Small intestine (tissue), 7 donors: ENCODE data around the gene FHIT. TPM values are rescaled to one million over a fixed set of nuclear protein-coding genes. Genes with fewer than 3 reads are reported as not detected.

Source experiments
- DNase-seq, 2 donors: peaks; one replicate each; pipeline versions ENCODE4 v3.0.0 to v3.0.0-alpha.2; 2013
- FAIRE-seq: peaks from 2 replicates; lab custom pipeline; 2012; peaks lifted over from hg19 to GRCh38; lab: Jason Lieb, UNC
- H3K27ac ChIP-seq, 3 donors: one replicate each; pipeline ENCODE4 v1.5.1; 2013; ENCODE audit warnings: low read length in 2 of 3, mild to moderate bottlenecking in 2 of 3, control low read depth in 1 of 3, inconsistent platforms in 1 of 3, low read depth in 1 of 3, moderate library complexity in 1 of 3
- H3K27me3 ChIP-seq, 3 donors: one replicate each; pipeline ENCODE4 v1.6.1; 2013; ENCODE audit warnings: low read length in 3 of 3, inconsistent platforms in 1 of 3; ENCODE audit not compliant: control insufficient read depth in 3 of 3, insufficient read depth in 3 of 3
- H3K36me3 ChIP-seq, 3 donors: one replicate each; pipeline ENCODE4 v1.6.1; 2013; ENCODE audit warnings: low read length in 3 of 3, inconsistent platforms in 1 of 3, low read depth in 1 of 3, mild to moderate bottlenecking in 1 of 3, moderate library complexity in 1 of 3; ENCODE audit not compliant: control insufficient read depth in 3 of 3, insufficient read depth in 2 of 3
- H3K4me1 ChIP-seq, 3 donors: one replicate each; pipeline ENCODE4 v1.6.1; 2013; ENCODE audit warnings: low read length in 2 of 3, inconsistent platforms in 1 of 3, low read depth in 1 of 3, mild to moderate bottlenecking in 1 of 3, moderate library complexity in 1 of 3; ENCODE audit not compliant: control insufficient read depth in 3 of 3, insufficient read depth in 2 of 3
- H3K4me3 ChIP-seq, 3 donors: one replicate each; pipeline ENCODE4 v1.5.1; 2013; ENCODE audit warnings: low read length in 3 of 3, control low read depth in 1 of 3, inconsistent platforms in 1 of 3, low read depth in 1 of 3, mild to moderate bottlenecking in 1 of 3, moderate library complexity in 1 of 3
- H3K9me3 ChIP-seq, 2 donors: one replicate each; pipeline ENCODE4 v1.6.1; 2013; ENCODE audit warnings: low read depth in 1 of 2, low read length in 1 of 2; ENCODE audit not compliant: control insufficient read depth in 2 of 2, insufficient read depth in 1 of 2
- WGBS, 3 donors: extraction: QIAGEN DNeasy Blood & Tissue Kit; methylation state at CpG; one replicate each; pipeline ENCODE4 v1.1.7; 2013; 5-methylcytosine and 5-hydroxymethylcytosine counted together
- polyA plus RNA-seq, 4 donors: library from polyadenylated mRNA; stranded (reverse) in 3 of 4; unstranded in 1 of 4; fragments of 200-250 nt in 3 of 4; fragments of 120-200 nt in 1 of 4; gene quantifications; one replicate each; pipeline versions ENCODE4 v1.2.1 to v1.2.3, GENCODE V29; 2013
- donor health status: healthy with polysubstance abuse.
- donor health status: control.
- donor health status: control.
- donor health status: Bipolar disorder and iron deficiency.
- donor health status: healthy.

Gene FHIT
- polyA plus RNA-seq, 4 donors: 4.4 to 30.4 (median 7.0) TPM

DNA sequence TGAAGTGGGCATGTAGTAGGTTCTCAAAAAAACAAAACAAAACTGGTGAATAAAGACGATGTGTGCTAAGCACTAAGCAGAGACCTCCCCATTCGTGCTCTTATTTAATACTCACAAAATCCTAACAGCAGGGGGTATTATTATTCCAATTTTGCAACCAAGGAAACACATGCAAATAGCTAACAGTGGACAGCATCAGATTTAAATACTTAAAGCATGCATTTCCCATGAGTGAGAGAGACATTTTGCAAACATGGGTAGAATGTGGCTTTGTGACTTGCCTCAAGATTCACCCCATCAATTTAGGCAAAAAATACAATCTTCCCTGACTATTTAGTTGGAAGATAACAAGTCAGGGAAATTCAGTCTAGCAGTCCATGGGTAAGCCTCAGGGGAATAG, 1255.2 kb downstream of the FHIT start:
- Histone ChIP-seq H3K36me3 (no peaks in the 10 kb centered on the region), H3K27me3 (no peaks in the 10 kb centered on the region), H3K4me3 (no peak overlapping the region), H3K4me1 (no peaks in the 10 kb centered on the region), H3K9me3 (no peaks in the 10 kb centered on the region), H3K27ac (no peak overlapping the region)
- WGBS, 3 donors: 78 to 88% (median 85%) methylated on average over 2 of the region's 2 CpGs
- FAIRE-seq (no peak), DNase-seq (no peak)

DNA sequence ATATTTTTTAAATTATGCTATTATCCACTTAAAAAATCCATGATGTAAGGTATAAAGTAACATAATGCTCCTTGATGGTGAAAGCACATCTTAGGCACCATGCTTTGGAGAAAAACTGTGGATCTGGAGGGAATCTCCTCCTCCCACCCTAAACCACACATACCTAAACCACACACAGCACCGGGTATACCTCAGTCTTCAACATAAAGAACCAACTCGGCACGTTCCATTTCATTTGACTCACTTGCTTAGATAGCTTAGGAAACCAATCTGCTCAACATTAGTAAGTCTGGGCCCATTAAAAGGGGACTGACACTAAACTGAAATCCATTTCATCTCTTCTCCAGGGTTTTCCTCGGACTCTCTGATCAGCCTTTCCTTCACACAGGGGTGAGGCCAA, 1255.7 kb downstream of the FHIT start:
- Histone ChIP-seq H3K27me3 (no peaks in the 10 kb centered on the region), H3K36me3 (no peaks in the 10 kb centered on the region), H3K27ac (no peak overlapping the region), H3K4me3 (no peak overlapping the region), H3K9me3 (no peaks in the 10 kb centered on the region), H3K4me1 (no peaks in the 10 kb centered on the region)
- WGBS, 3 donors: 84 to 95% (median 89%) methylated on average over 4 of the region's 4 CpGs
- FAIRE-seq (no peak), DNase-seq (no peak)

- no peak overlapping the region for H3K4me3 ChIP-seq
- H3K27me3 ChIP-seq: no peaks in the 10 kb centered on the region
- FAIRE-seq (no peak), DNase-seq (no peak)
- H3K9me3 ChIP-seq: no peaks in the 10 kb centered on the region
- no peaks in the 10 kb centered on the region for H3K4me1 ChIP-seq
- 83 to 92% (median 89%) methylated on average over 6 of the region's 6 CpGs for WGBS, 3 donors
- H3K27ac ChIP-seq: no peak overlapping the region
- no peaks in the 10 kb centered on the region for H3K36me3 ChIP-seq
Measured at GRCh38 chr3:59994732-59995304, 1256.4 kb downstream of the FHIT start.

DNA sequence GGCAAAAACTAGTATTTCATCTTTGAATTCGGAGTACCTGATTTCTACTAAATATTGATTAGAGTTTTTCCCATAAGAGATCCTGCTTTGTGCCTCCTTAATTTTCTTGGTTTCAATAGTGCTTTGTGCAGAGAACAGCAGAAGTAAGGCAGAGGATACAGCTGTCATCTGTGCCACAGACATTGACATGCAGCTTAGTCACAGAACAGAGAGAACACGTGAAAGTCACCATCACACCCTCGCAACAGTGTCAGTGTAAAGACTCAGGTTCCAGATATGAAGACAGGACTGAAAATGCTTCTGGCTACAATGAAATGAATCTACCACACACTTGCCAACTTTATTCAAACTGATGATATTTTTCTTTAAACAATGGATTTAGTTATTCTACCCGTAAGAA, 1258.7 kb downstream of the FHIT start:
- no peak for DNase-seq
- Histone ChIP-seq H3K36me3 (no peaks in the 10 kb centered on the region), H3K4me1 (no peaks in the 10 kb centered on the region), H3K9me3 (no peaks in the 10 kb centered on the region), H3K4me3 (no peak overlapping the region), H3K27me3 (no peaks in the 10 kb centered on the region), H3K27ac (no peak overlapping the region)
- FAIRE-seq: no peak
- 88 to 93% (median 89%) methylated on average over 4 of the region's 4 CpGs for WGBS, 3 donors

DNA sequence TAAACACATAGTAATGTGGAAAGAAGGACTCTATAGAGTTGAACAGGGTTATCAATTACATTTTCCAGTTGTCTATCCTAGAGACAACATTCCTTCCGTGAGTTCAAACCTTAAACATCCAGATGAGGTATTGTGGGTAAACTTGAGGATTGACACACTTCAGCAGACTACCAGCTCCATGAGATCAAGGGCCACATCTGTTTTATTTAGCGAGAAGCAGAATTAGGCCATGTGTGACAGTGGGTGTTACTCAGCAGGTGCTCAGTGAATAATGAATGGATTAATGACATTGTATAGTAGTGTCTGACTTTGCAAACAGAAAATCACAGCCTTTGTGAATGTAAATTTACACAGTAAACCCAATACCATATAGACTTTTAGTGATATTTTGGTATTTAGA, 1260.3 kb downstream of the FHIT start:
- Histone ChIP-seq H3K27ac (no peak overlapping the region), H3K27me3 (no peaks in the 10 kb centered on the region), H3K36me3 (no peaks in the 10 kb centered on the region), H3K9me3 (no peaks in the 10 kb centered on the region), H3K4me3 (no peak overlapping the region), H3K4me1 (no peaks in the 10 kb centered on the region)
- 92 to 96% (median 94%) methylated on average over 2 of the region's 2 CpGs for WGBS, 3 donors
- FAIRE-seq (no peak), DNase-seq (no peak)

GRCh38 chr3:59982510-59982909, 1268.7 kb downstream of the FHIT start:
- Histone ChIP-seq H3K27me3 (no peaks in the 10 kb centered on the region), H3K9me3 (no peaks in the 10 kb centered on the region), H3K4me1 (no peaks in the 10 kb centered on the region), H3K36me3 (no peaks in the 10 kb centered on the region), H3K4me3 (no peak overlapping the region), H3K27ac (no peak overlapping the region)
- no peak for FAIRE-seq
- WGBS, 3 donors: 79 to 95% (median 94%) methylated on average over 3 of the region's 3 CpGs
- DNase-seq: no peak

DNA sequence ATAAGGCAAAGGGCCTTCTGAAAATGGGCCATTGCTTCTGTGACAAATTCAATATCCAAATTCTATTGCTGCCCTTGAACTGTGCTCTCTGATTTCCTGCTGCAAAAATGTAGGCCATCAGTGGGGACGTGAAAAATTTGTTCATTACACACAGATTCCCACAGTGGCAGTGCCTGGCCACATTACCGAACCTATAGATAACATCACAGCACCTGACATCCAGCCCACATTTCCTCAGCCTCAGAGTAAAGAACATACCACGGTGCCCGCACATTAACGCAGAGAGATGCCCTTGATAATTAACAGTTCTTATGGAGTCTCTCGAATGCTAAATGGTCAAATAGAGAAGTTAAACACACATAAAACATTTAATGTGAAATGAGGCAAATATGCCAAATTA, 1269.9 kb downstream of the FHIT start:
- FAIRE-seq (no peak), DNase-seq (peak in 1 of 2 donors; percentile 3)
- Histone ChIP-seq H3K4me1 (no peaks in the 10 kb centered on the region), H3K27me3 (no peaks in the 10 kb centered on the region), H3K4me3 (no peak overlapping the region), H3K9me3 (no peaks in the 10 kb centered on the region), H3K36me3 (no peaks in the 10 kb centered on the region), H3K27ac (no peak overlapping the region)
- WGBS, 3 donors: 81 to 83% (median 82%) methylated on average over 6 of the region's 6 CpGs

GRCh38 chr3:59980576-59980975, 1270.7 kb downstream of the FHIT start:
- no peaks in the 10 kb centered on the region for H3K4me1 ChIP-seq
- H3K27me3 ChIP-seq: no peaks in the 10 kb centered on the region
- 22 to 43% (median 35%) methylated on average over 2 of the region's 2 CpGs for WGBS, 3 donors
- no peak for DNase-seq
- H3K9me3 ChIP-seq: no peaks in the 10 kb centered on the region
- no peak overlapping the region for H3K4me3 ChIP-seq
- no peak overlapping the region for H3K27ac ChIP-seq
- H3K36me3 ChIP-seq: no peaks in the 10 kb centered on the region
- FAIRE-seq: no peak

DNA sequence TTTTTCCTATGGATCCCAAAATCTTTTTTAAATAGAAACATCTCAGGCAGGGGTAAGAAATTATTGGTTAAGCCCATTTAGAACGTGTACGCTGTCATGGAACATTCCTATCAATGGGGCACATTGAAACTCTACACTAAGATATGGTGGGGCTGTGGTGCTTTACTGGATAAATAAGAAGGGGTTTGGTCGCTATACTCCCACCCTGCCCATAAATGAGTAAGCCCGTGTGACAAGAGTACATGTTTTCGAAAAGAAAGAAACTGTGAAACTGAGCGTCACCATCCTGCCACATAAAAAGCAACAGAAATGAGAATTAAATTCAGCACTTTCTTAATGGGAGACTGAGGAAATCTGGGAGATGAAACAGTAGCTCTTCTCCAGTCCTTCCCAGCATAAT, 1271.7 kb downstream of the FHIT start:
- Histone ChIP-seq H3K27ac (no peak overlapping the region), H3K9me3 (no peaks in the 10 kb centered on the region), H3K4me1 (no peaks in the 10 kb centered on the region), H3K27me3 (no peaks in the 10 kb centered on the region), H3K4me3 (no peak overlapping the region), H3K36me3 (no peaks in the 10 kb centered on the region)
- DNase-seq (no peak), FAIRE-seq (no peak)
- WGBS, 3 donors: 89 to 95% (median 92%) methylated on average over 6 of the region's 6 CpGs
